IPS DF 4.7 (cell line): ENCODE measurements around the gene LRRC38.
"Not testable (repeated sequence)": the region's sequence is repeated elsewhere in the genome, so short reads cannot be mapped to it uniquely, and the experiment has no call there.

ENCODE experiments used
- DNase-seq: peaks from one replicate; pipeline ENCODE4 v3.0.0-alpha.2; 2013; ENCODE audit warnings: low spot score; ENCODE audit errors: extremely low read depth

LRRC38 gene

DNA sequence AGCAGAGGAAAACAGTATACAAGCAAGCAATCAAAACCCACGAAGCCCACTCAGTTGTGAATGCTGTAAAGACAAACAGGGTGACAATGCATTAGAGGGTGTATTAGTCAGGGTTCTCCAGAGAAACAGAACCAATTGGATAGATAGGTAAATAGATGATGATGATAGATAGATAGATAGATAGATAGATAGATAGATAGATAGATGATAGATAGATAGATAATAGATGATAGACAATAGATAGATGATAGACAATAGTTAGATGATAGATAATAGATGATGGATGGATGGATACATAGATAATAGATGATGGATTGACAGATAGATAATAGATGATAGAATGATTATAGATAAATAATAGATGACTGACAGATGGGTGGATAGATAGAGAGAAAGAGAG, 48.3 kb downstream of the LRRC38 start:
- no peak for DNase-seq

DNA sequence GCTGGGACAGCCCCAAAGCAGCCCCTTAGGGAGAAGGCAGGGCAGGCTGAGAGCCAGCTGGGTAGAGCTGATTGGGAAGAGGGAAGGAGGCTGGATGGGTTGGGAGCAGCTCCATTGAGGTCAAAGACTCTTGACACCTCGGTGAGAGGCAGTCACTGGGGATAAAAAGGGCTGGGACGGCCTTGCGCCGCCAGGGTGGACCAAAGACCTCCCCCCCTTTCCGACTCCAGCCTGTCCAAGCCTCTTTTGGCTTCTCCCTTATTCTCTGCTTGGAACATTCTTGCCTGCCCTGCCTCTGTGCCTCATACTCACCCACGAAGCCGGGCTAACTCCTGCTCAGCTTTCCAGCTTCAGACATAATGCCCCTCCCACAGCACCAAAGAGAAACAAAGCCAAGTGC, 51.1 kb downstream of the LRRC38 start:
- no peak for DNase-seq

DNA sequence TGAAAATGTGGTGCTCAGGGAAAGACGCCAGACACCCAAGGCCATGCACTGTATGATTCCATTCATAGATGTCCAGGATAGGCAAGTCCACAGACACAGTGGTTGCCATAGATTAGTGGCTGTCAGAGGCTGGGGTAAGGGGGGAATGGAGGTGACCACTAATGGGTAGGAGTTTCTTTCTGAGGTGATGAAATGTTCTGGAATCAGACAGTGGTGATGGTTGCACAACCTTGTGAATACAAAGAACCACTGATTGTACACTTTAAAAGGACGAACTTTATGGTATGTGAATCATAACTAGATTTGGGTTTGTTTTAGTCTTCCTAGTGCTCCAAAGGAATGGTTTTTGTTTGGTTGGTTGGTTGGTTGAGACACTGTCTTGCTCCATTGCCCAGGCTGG, 51.8 kb downstream of the LRRC38 start:
- DNase-seq: no peak

DNA sequence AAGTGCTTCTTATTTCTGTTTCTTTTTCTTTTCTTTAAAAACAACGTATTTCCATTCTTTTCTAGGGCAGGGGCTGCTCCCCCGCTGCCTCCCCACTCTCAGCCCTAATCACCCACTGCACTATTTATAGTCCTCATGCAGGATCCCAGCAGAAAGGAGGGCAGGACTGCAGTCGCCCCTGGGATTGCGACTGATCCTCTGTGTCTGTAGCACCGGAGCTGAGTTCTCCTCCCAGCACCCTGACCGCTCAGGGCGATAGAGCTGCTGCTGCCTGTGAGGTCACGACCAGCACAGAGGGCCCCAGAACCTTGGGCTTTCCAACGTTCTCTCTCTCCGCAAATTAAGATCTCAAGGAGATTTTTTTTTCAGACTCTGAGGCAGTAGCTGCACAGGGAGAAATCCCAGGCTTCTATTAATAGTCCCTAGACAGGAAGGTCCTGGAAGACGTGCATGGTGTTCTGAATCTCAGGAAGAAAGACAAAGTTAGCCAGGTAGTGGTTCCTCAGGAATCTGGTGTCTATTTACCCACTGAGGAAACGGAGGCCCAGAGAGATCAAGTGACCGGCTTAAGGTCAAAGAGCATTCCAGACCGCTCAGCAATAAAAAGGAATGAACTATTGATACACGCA, 56.8 kb downstream of the LRRC38 start:
- no peak for DNase-seq

DNA sequence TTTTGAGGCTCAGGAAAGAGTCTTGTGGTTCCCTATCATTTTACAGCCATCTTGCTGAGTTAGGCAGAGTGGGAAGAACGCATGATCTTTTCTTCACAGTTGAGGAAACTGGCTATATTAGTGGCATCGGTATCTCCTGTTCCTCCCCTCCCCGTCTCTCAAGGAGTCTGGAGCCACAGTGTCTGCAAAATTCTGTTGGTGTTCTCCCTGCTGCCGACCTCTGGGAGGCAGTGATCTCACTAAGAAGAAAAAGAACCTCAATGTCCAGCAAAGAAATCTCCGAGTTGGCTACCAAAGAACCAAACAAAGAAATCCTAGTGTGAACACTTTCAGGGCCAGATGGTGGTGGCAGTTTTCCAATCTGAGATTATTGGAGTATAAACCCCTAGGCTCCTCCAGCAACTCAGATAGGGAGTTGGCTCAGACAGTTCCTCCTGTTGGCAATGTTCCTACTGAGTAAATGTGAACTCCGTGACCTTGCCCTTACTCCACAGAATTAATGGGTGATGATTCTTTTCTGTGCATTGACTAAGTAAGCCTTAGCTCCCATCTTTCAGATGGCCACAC, 62.3 kb downstream of the LRRC38 start:
- DNase-seq: no peak

DNA sequence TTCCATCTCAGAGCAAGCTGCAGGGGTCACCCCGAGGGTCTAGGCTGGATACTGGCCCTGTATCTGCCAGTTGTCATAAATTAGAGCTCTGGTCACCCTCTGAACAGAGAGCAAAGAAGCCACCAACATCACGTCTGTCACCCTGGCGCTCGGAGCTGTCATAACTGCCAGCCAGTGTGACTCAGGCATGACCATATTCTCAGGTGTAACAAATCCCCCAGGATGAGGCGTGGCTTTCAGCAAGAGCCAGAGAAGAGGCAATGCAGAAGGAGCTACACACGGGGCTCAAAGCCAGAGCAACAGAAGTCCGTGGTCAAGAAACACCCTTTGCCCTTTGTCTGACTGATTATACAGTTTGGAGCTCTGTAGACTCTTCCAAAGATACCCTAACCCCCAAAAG, 63.6 kb downstream of the LRRC38 start:
- DNase-seq: no peak

DNA sequence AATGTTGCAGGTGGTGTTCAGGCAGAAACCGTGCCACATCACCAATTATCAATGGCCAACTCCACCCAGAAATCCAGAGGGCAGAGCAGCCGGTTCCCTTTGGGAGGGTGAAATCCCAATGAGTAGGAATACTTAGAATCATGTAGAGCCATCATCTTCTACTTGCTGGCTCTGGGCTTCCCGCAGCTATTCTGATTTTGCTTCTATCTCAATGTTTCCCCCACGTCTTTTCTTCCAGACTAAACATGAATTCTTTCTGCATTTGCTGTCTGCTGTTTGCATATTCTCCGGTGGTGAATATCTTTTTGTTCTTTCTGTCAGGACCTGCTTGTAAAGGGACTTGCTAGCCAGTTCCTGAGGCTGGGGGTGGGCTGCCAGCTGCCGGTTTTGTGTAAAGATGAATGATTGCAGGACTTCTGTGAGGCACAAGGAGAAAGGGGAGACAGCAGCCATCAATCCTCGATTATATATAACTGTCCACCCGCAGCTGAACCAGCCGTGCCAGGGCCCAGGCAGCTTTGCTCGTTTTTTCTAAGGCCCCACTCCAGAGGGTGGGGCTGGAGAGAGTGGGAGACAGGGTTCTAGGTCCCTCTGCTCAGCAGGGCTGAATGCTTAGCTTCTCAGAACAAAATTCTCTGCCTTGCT, 70.3 kb downstream of the LRRC38 start:
- DNase-seq: no peak

DNA sequence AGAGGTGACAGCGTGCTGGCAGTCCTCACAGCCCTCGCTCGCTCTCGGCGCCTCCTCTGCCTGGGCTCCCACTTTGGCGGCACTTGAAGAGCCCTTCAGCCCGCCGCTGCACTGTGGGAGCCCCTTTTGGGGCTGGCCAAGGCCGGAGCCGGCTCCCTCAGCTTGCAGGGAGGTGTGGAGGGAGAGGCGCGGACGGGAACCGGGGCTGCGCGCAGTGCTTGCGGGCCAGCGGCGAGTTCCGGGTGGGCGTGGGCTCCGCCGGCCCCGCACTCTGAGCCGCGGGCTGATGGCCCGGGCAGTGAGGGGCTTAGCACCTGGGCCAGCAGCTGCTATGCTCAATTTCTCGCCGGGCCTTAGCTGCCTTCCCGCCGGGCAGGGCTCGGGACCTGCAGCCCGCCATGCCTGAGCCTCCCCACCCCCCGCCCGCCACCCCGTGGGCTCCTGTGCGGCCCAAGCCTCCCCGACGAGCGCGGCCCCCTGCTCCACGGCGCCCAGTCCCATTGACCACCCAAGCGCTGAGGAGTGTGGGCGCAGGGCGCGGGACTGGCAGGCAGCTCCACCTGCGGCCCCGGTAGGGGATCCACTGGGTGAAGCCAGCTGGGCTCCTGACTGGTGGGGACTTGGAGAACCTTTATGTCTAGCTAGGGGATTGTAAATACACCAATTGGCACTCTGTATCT, 74.6 kb downstream of the LRRC38 start:
- not testable (repeated sequence) for DNase-seq

DNA sequence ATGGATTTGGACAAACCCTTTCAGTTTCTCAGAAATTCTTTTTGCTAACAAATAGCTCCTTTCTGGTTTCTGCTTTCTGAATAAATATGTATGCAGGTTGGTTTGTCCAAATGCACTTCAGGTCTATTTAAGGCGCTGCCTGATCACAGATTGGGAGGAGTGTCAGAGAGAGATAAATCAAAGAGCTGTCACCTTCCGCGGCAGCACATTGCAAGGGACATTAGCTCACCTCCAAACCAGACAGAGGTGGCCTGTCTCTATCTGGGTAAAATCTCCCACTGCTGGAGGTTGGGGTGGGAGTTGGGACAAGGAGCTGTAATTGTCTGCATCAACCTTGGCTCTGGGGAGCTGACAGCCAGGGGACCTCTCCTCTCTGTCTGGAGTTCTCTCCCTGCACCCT, 78.3 kb downstream of the LRRC38 start:
- no peak for DNase-seq

DNA sequence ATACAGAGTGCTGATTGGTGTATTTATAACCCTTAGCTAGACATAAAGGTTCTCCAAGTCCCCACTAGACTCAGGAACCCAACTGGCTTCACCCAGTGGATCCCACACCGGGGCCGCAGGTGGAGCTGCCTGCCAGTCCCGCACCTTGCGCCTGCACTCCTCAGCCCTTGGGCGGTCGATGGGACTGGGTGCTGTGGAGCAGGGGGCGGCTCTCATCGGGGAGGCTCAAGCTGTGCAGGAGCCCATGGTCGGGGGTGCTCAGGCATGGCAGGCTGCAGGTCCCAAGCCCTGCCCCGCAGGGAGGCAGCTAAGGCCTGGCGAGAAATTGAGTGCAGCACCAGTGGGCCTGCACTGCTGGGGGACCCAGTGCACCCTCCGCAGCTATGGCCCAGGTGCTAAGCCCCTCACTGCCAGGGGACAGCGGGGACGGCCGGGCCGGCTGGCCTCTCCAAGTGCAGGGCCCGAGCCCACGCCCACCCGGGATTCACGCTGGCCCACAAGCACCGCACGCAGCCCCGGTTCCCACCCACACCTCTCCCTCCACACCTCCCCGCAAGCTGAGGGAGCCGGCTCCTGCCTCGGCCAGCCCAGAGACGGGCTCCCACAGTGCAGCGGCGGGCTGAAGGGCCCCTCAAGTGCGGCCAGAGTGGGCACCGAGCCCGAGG, 80.0 kb downstream of the LRRC38 start:
- DNase-seq: not testable (repeated sequence)

DNA sequence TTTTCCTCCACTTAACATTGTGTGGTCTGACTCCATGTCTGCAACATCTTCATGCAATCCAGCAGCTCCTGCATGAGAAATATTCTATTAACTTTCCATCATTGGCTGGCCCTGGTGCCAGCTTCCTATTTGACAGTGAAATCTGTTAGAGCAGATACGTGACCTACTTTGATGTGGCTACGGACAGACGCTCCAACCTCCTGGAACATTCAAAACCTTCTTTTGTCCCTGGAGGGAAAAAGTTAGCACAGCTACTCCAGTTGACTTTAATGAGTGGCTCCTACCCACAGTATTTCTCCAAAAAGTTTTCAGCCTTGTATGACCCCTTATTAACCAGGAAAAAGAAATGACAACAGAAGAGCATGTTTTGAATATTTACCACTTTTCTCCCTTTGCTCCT, 81.6 kb downstream of the LRRC38 start:
- DNase-seq: no peak

DNA sequence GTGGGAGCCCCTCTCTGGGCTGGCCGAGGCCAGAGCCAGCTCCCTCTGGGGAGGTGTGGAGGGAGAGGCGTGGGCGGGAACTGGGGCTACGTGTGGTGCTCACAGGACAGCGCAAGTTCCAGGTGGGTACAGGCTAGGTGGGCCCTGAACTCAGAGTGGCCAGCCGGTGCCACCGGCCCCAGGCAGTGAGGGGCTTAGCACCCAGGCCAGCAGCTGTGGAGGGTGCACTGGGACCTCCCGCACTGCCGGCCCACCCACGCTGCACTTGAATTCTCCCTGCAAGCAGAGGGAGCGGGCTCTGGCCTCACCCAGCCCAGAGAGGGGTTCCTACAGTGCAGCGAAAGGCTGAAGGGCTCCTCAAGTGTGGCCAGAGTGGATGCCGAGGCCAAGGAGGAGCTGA, 83.3 kb downstream of the LRRC38 start:
- DNase-seq: no peak
